Naive thymus-derived CD8-positive, alpha-beta T cell (primary cell): ENCODE measurements around the gene IGDCC3. TPM values are rescaled to one million over a fixed set of nuclear protein-coding genes. Genes with fewer than 3 reads are reported as not detected.
A peak's percentile ranks its signal among the peaks of the same experiment; 100 is the strongest.

Experiments used
- ATAC-seq, 2 donors: fragments of 150-1000 bp; cut with Tn5 transposase in 1 of 2; sonication (Bioruptor Pico), chemical (Tn5 transposase) in 1 of 2; 1 replicate in 1 of 2; 2 replicates in 1 of 2; pipeline ENCODE4 v1.10.0; 2021; ENCODE audit warnings: mild to moderate bottlenecking in 2 of 2, moderate library complexity in 2 of 2
- POLR2A ChIA-PET: fragments of 350-600 bp; sonication (Branson Sonifier 250); formaldehyde crosslinking; loops from one replicate; lab custom pipeline; 2021; ENCODE audit warnings: antibody characterized with exemption; lab: Charles Lee
- DNase-seq, 10 donors: peaks; one replicate each; pipeline versions ENCODE4 v3.0.0 to v3.0.0-alpha.2; 2020 to 2022
- H3K27ac Mint-ChIP-seq, 10 donors: one replicate each; pipeline ENCODE4 v1.8.0; 2020 to 2022; ENCODE audit warnings: mild to moderate bottlenecking in 10 of 10, mixed read lengths in 10 of 10, moderate library complexity in 4 of 10, inconsistent platforms in 1 of 10
- H3K27me3 Mint-ChIP-seq, 5 donors: one replicate each; pipeline ENCODE4 v1.8.0; 2021 to 2022; ENCODE audit warnings: mixed read lengths in 5 of 5
- H3K36me3 Mint-ChIP-seq, 3 donors: one replicate each; pipeline ENCODE4 v1.8.0; 2020 to 2022; ENCODE audit warnings: mixed read lengths in 3 of 3, mild to moderate bottlenecking in 2 of 3, inconsistent platforms in 1 of 3
- H3K4me1 Mint-ChIP-seq, 4 donors: one replicate each; pipeline ENCODE4 v1.8.0; 2021 to 2022; ENCODE audit warnings: mixed read lengths in 4 of 4
- H3K4me3 Mint-ChIP-seq, 10 donors: one replicate each; pipeline ENCODE4 v1.8.0; 2020 to 2022; ENCODE audit warnings: mild to moderate bottlenecking in 10 of 10, mixed read lengths in 10 of 10, moderate library complexity in 6 of 10, inconsistent platforms in 1 of 10
- H3K9me3 Mint-ChIP-seq, 9 donors: one replicate each; pipeline ENCODE4 v1.8.0; 2020 to 2022; ENCODE audit warnings: mixed read lengths in 9 of 9, mild to moderate bottlenecking in 3 of 9, inconsistent platforms in 1 of 9, moderate library complexity in 1 of 9
- polyA plus RNA-seq, 3 donors: library from polyadenylated mRNA; unstranded; fragments of 300-500 nt; fragmentation: Illumina TruSeq; gene quantifications; one replicate each; pipeline ENCODE4 v1.2.3, GENCODE V29; 2021
- total RNA-seq, 8 experiments: library from RNA in 2 of 8; stranded (reverse) in 2 of 8; gene quantifications; one replicate each; pipeline ENCODE4 v1.2.3 and lab custom pipeline; 2021 to 2026

The IGDCC3 gene
- total and polyA plus RNA-seq, 5 experiments from 2014 or later, result not detected

DNA sequence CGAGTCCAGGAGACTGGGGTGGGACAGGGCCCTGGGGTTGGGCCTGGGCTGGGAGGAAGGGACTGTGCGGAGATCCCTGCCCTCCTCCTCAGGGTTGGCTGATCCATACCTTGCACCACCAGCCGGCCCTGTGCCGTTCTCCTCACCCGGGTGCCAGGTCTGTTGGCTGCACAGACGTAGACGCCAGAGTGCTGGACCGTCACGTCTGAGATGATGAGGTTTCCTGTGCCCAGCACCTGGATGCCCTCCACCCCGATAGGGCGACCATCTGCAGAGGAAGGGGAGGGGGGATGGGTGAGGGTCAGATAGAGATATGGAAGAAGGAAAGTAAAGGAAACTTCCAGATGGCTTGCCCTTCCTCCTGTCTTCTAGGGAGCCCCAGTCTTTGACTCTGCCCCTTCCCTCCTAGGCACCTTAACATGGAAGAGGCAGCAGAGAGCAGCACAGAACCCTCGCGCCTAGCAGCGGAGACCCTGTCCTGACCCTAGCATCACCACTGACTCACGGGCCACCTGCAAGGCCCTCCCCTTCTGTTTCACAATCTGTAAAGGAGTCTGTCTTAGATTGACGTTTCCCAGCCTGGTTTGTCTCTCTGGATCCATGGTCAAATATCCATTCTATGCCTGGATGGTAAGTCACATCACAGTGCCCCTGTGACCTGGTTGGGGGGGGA is 44.5 kb downstream of the IGDCC3 start:
- ATAC-seq (no peak), DNase-seq (no peak)
- H3K36me3 Mint-ChIP-seq, result no peaks in the 10 kb centered on the region
- H3K4me3 Mint-ChIP-seq, result no peak overlapping the region
- peaks cover 0 to 17% (median 3%) of the 10 kb centered on the region in 5 donors for H3K27me3 Mint-ChIP-seq
- no peaks in the 10 kb centered on the region for H3K9me3 Mint-ChIP-seq
- H3K27ac Mint-ChIP-seq, result no peak overlapping the region
- H3K4me1 Mint-ChIP-seq, result no peaks in the 10 kb centered on the region
- POLR2A ChIA-PET, result no interaction called here

GRCh38 chr15:65332391-65333147 is 45.2 kb downstream of the IGDCC3 start:
- DNase-seq (no peak), ATAC-seq (no peak)
- no peaks in the 10 kb centered on the region for H3K36me3 Mint-ChIP-seq
- no peaks in the 10 kb centered on the region for H3K9me3 Mint-ChIP-seq
- H3K4me3 Mint-ChIP-seq, result no peak overlapping the region
- H3K27me3 Mint-ChIP-seq, result peaks cover 0 to 24% (median 3%) of the 10 kb centered on the region in 5 donors
- no peaks in the 10 kb centered on the region for H3K4me1 Mint-ChIP-seq
- POLR2A ChIA-PET, result no interaction called here
- H3K27ac Mint-ChIP-seq, result no peak overlapping the region

- H3K4me3 Mint-ChIP-seq, result no peak overlapping the region
- H3K27ac Mint-ChIP-seq, result no peak overlapping the region
Measured at GRCh38 chr15:65331811-65332210, 46.0 kb downstream of the IGDCC3 start.

DNA sequence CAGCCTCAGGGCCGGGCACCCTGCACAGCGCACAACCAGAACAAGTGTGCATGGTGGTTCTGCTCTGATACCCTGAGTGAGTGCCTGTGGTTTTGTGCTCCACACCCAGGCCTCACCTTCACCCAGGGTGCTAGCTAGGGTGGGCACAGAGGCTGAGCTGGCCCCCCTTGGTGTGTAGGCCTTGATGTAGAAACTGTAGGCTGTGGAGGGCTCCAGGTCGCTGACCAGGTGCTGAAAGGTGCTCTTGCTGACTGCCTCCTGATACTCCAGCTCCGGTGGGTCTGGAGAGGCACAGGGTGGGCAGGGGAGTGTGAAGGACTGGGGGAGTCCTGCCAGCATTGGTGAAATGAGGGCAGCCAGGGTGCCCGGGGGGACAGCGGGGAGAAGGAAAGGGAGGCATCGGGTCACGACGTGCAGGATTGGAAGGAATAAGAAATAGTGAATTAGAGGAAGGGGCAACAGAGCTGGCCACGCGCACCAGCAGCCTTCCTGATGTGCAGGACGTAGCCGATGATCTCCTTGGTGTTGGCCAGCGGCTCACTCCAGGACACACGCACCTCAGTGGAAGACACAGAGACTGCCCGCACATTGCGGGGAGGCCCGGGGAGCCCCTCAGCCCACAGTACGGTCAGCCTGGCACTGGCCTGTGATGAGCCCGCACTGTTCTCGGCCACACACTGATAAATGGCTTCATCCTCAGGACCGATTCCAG is 46.7 kb downstream of the IGDCC3 start:
- Mint-ChIP-seq H3K27ac (no peak overlapping the region), H3K4me3 (no peak overlapping the region), H3K4me1 (no peaks in the 10 kb centered on the region), H3K36me3 (no peaks in the 10 kb centered on the region), H3K9me3 (no peaks in the 10 kb centered on the region), H3K27me3 (peaks cover 0 to 26% (median 3%) of the 10 kb centered on the region in 5 donors)
- DNase-seq (no peak), ATAC-seq (no peak)
- POLR2A ChIA-PET, result no interaction called here

More at GRCh38 chr15:65331811-65332210, 46.0 kb downstream of the IGDCC3 start:
- no peaks in the 10 kb centered on the region for H3K4me1 Mint-ChIP-seq
- ATAC-seq, result no peak
- H3K27me3 Mint-ChIP-seq, result peaks cover 0 to 26% (median 3%) of the 10 kb centered on the region in 5 donors
- DNase-seq, result no peak
- H3K36me3 Mint-ChIP-seq, result no peaks in the 10 kb centered on the region
- POLR2A ChIA-PET, result no interaction called here
- H3K9me3 Mint-ChIP-seq, result no peaks in the 10 kb centered on the region

- DNase-seq (no peak), ATAC-seq (no peak)
- Mint-ChIP-seq H3K27ac (peak overlapping the region in 1 of 10 donors; percentile 40), H3K4me1 (no peaks in the 10 kb centered on the region), H3K27me3 (peaks cover 0 to 26% (median 3%) of the 10 kb centered on the region in 5 donors), H3K36me3 (no peaks in the 10 kb centered on the region), H3K9me3 (no peaks in the 10 kb centered on the region), H3K4me3 (no peak overlapping the region)
- POLR2A ChIA-PET, result no interaction called here
Measured at GRCh38 chr15:65329984-65330735, 47.6 kb downstream of the IGDCC3 start.

- ATAC-seq, result no peak
- H3K27me3 Mint-ChIP-seq, result peaks cover 0 to 26% (median 3%) of the 10 kb centered on the region in 5 donors
Measured at GRCh38 chr15:65329288-65329983, 48.4 kb downstream of the IGDCC3 start.

GRCh38 chr15:65328506-65329287 is 49.1 kb downstream of the IGDCC3 start:
- peaks cover 0 to 26% (median 4%) of the 10 kb centered on the region in 5 donors for H3K27me3 Mint-ChIP-seq
- no peaks in the 10 kb centered on the region for H3K9me3 Mint-ChIP-seq
- H3K36me3 Mint-ChIP-seq, result no peaks in the 10 kb centered on the region
- H3K27ac Mint-ChIP-seq, result no peak overlapping the region
- no peaks in the 10 kb centered on the region for H3K4me1 Mint-ChIP-seq
- H3K4me3 Mint-ChIP-seq, result no peak overlapping the region
- POLR2A ChIA-PET, result no interaction called here
- DNase-seq, result no peak
- ATAC-seq, result no peak

More at GRCh38 chr15:65329288-65329983, 48.4 kb downstream of the IGDCC3 start:
- Mint-ChIP-seq H3K36me3 (no peaks in the 10 kb centered on the region), H3K4me3 (no peak overlapping the region), H3K27ac (no peak overlapping the region), H3K4me1 (no peaks in the 10 kb centered on the region), H3K9me3 (no peaks in the 10 kb centered on the region)
- POLR2A ChIA-PET, result no interaction called here
- no peak for DNase-seq

DNA sequence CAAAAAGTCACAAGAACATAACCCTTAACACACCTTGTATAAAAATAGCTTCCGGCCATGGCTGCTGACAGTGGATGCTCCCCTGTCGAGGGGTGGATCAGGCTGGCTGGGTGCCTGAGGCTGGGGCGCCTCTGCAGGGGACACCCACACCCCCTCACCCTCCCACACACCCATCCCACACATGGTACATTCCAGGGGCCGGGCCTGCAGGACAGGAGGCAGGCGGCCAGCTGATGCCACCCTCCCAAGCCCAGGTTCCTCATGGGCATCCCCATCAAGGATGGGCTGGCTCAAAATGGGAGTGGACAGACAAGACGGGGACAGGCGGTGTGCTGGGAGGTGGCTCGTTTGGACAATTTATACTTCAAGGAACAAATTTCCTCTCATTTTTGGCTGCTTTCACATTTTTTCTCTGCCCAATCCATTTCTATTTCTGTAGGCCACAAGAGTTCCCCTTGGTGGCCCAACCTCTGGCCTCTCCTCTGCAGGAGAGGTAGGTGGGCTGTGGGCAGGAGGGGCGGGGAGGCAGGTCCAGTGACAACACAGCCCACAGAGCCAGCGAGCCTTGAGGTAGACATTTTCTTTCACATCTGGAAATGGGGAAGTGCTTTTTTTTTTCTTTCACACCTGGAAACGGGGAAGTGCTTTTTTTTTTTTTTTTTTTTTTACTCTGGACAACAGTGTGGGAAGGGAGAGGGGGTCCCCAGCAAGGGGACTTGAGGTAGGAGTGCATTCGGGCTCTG is 50.0 kb downstream of the IGDCC3 start:
- POLR2A ChIA-PET, result no interaction called here
- H3K4me3 Mint-ChIP-seq, result no peak overlapping the region
- H3K27me3 Mint-ChIP-seq, result peaks cover 0 to 26% (median 4%) of the 10 kb centered on the region in 5 donors
- no peak for ATAC-seq
- no peak overlapping the region for H3K27ac Mint-ChIP-seq
- H3K9me3 Mint-ChIP-seq, result no peaks in the 10 kb centered on the region
- H3K4me1 Mint-ChIP-seq, result no peaks in the 10 kb centered on the region
- DNase-seq, result no peak
- H3K36me3 Mint-ChIP-seq, result no peaks in the 10 kb centered on the region

DNA sequence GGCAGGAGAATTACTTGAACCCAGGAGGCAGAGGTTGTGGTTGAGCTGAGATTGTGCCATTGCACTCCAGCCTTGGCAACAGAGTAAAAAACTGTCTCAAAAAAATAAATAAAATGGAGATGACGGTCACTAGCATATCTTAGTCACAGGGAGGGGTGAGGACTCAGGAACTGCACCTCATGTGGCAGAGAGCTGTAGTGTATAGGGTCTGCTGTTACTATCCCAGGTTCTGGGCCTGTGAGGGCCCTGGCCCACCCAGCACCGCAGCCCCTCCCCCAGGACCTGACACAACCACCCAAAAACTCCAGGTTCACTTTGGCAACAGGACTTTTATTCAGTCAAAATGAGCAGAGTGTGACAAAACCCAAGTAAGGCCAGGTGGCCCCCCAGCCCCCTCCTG is 51.0 kb downstream of the IGDCC3 start:
- no peaks in the 10 kb centered on the region for H3K4me1 Mint-ChIP-seq
- H3K27me3 Mint-ChIP-seq, result peaks cover 0 to 29% (median 4%) of the 10 kb centered on the region in 5 donors
- no peaks in the 10 kb centered on the region for H3K9me3 Mint-ChIP-seq
- no peaks in the 10 kb centered on the region for H3K36me3 Mint-ChIP-seq
- POLR2A ChIA-PET, result no interaction called here
- H3K27ac Mint-ChIP-seq, result no peak overlapping the region
- H3K4me3 Mint-ChIP-seq, result no peak overlapping the region
- DNase-seq (no peak), ATAC-seq (no peak)

DNA sequence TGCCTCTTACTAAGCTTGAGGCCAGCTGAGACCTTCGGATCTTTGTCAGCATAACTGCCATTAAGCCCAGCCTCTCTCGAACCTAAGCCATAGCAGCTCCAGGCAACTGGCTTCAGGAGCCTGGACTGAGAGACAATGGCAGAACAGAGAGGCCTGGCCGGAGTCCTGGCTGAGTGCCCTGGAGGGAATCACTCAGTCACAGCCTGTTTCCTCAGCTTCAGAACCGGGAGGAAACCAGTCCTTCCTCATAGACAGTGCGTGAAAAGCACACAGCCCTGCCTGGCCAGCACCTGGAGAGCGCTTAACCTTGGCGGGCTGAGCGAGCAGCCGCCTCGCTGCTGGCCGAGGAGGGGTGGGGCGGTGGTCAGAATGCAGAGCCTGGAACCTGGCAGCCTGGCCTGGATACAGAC is 51.7 kb downstream of the IGDCC3 start:
- ATAC-seq (no peak), DNase-seq (no peak)
- no peak overlapping the region for H3K4me3 Mint-ChIP-seq
- no peaks in the 10 kb centered on the region for H3K9me3 Mint-ChIP-seq
- no peaks in the 10 kb centered on the region for H3K36me3 Mint-ChIP-seq
- no peaks in the 10 kb centered on the region for H3K4me1 Mint-ChIP-seq
- H3K27ac Mint-ChIP-seq, result no peak overlapping the region
- H3K27me3 Mint-ChIP-seq, result peaks cover 0 to 24% (median 5%) of the 10 kb centered on the region in 5 donors
- POLR2A ChIA-PET, result no interaction called here

- POLR2A ChIA-PET, result no interaction called here
- Mint-ChIP-seq H3K4me3 (no peak overlapping the region), H3K27ac (no peak overlapping the region), H3K36me3 (no peaks in the 10 kb centered on the region), H3K27me3 (peaks cover 0 to 16% (median 4%) of the 10 kb centered on the region in 5 donors), H3K4me1 (peaks cover 0 to 4% (median 0%) of the 10 kb centered on the region in 4 donors), H3K9me3 (no peaks in the 10 kb centered on the region)
- DNase-seq (no peak), ATAC-seq (no peak)
Measured at GRCh38 chr15:65323071-65323511, 54.7 kb downstream of the IGDCC3 start.
